Activated CD4-positive, alpha-beta T cell treated with anti-CD3 and anti-CD28 coated beads for 36 hours (primary cell): Measurements from ENCODE around the gene ATP10B. TPM values are rescaled to one million over a fixed set of nuclear protein-coding genes. Genes with fewer than 3 reads are reported as not detected.
"Not testable (repeated sequence)": the region's sequence is repeated elsewhere in the genome, so short reads cannot be mapped to it uniquely, and the experiment has no call there.

Experiments used
- ATAC-seq: fragments of 200-7000 bp; cut with Tn5 transposase; one replicate; pipeline ENCODE4 v1.10.0; 2021; ENCODE audit warnings: mild to moderate bottlenecking, moderate library complexity
- CTCF ChIA-PET: fragments of 350-600 bp; sonication (Branson Sonifier 250); formaldehyde crosslinking; loops from one replicate; lab custom pipeline; 2021; ENCODE audit warnings: antibody characterized with exemption; lab: Charles Lee
- POLR2A ChIA-PET: fragments of 350-600 bp; sonication (Branson Sonifier 250); formaldehyde crosslinking; loops from one replicate; lab custom pipeline; 2021; ENCODE audit warnings: antibody characterized with exemption, inconsistent platforms; lab: Charles Lee
- DNase-seq: peaks from one replicate; pipeline ENCODE4 v3.0.0-alpha.2; 2020
- H3K27ac Mint-ChIP-seq: one replicate; pipeline ENCODE4 v1.8.0; 2021; ENCODE audit warnings: mixed read lengths
- H3K27me3 Mint-ChIP-seq: one replicate; pipeline ENCODE4 v1.8.0; 2021; ENCODE audit warnings: mixed read lengths
- H3K36me3 Mint-ChIP-seq: one replicate; pipeline ENCODE4 v1.8.0; 2021; ENCODE audit warnings: low read depth, mixed read lengths
- H3K4me1 Mint-ChIP-seq: one replicate; pipeline ENCODE4 v1.8.0; 2021; ENCODE audit warnings: mixed read lengths
- H3K4me3 Mint-ChIP-seq: one replicate; pipeline ENCODE4 v1.8.0; 2021; ENCODE audit warnings: mild to moderate bottlenecking, moderate library complexity, mixed read lengths
- H3K9me3 Mint-ChIP-seq: one replicate; pipeline ENCODE4 v1.8.0; 2021; ENCODE audit warnings: low read depth, mixed read lengths
- intact Hi-C, 2 experiments: fragments of 100-400 bp; cut with DNase I in 1 of 2; cut with micrococcal nuclease in 1 of 2; formaldehyde crosslinking; loops; one replicate each; pipeline versions ENCODE4 v1.14.2 to v1.15.1; 2022 to 2024; cut with DNase I, micrococcal nuclease
- total RNA-seq, 2 experiments: library from RNA; stranded (reverse); gene quantifications; one replicate each; pipeline ENCODE4 v1.2.3, GENCODE V29; 2021

Gene ATP10B, protein sequence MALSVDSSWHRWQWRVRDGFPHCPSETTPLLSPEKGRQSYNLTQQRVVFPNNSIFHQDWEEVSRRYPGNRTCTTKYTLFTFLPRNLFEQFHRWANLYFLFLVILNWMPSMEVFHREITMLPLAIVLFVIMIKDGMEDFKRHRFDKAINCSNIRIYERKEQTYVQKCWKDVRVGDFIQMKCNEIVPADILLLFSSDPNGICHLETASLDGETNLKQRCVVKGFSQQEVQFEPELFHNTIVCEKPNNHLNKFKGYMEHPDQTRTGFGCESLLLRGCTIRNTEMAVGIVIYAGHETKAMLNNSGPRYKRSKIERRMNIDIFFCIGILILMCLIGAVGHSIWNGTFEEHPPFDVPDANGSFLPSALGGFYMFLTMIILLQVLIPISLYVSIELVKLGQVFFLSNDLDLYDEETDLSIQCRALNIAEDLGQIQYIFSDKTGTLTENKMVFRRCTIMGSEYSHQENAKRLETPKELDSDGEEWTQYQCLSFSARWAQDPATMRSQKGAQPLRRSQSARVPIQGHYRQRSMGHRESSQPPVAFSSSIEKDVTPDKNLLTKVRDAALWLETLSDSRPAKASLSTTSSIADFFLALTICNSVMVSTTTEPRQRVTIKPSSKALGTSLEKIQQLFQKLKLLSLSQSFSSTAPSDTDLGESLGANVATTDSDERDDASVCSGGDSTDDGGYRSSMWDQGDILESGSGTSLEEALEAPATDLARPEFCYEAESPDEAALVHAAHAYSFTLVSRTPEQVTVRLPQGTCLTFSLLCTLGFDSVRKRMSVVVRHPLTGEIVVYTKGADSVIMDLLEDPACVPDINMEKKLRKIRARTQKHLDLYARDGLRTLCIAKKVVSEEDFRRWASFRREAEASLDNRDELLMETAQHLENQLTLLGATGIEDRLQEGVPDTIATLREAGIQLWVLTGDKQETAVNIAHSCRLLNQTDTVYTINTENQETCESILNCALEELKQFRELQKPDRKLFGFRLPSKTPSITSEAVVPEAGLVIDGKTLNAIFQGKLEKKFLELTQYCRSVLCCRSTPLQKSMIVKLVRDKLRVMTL (N-terminal part only)
- not detected for total RNA-seq

- no peak within 1 kb of the TSS for H3K27ac Mint-ChIP-seq
Measured at GRCh38 chr5:160852049-160852448, at the start of gene ATP10B. Gene ATP10B (minus strand): TSS chr5:160852211. CDS start chr5:160688074, 164,137 bp downstream.

GRCh38 chr5:160901656-160902055, 49.6 kb upstream of the ATP10B start:
- CTCF ChIA-PET: no interaction called here
- no peak for ATAC-seq
- intact Hi-C loops: no loop called here
- no peak overlapping the region for H3K4me3 Mint-ChIP-seq
- peaks cover 3% of the 10 kb centered on the region for H3K27me3 Mint-ChIP-seq
- POLR2A ChIA-PET: no interaction called here
- no peaks in the 10 kb centered on the region for H3K36me3 Mint-ChIP-seq
- H3K4me1 Mint-ChIP-seq: no peaks in the 10 kb centered on the region
- H3K9me3 Mint-ChIP-seq: peaks cover 2% of the 10 kb centered on the region
- no peak for DNase-seq
- no peak overlapping the region for H3K27ac Mint-ChIP-seq

More at GRCh38 chr5:160852049-160852448, at the start of gene ATP10B:
- intact Hi-C loops: no loop called here
- Mint-ChIP-seq H3K4me3 (no peak within 1 kb of the TSS), H3K27me3 (peaks cover 3% of the 10 kb centered on the region), H3K9me3 (no peaks in the 10 kb centered on the region), H3K36me3 (no peaks in the 10 kb centered on the region), H3K4me1 (no peaks in the 10 kb centered on the region)
- ChIA-PET POLR2A (no interaction called here), CTCF (no interaction called here)
- ATAC-seq: no peak
- no peak for DNase-seq

DNA sequence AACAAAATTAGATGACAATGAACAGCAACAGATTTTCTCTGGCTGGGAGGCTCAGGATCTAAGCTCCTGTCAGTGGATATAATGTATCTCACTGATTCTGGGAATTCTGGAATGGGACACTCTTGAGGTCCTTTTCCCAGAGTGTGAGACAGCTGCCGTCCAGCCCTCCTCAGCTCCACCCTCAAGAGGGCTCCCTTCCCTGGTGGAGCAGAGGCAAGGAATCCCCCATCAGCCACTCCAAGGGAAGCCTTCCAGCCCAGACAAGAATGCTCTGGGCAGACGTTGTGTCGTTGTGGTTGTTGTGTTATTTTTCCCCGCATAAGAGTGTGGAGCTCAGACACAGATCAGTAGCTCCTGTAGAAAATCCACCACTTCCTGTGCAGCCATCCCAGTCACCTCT, 47.7 kb upstream of the ATP10B start:
- Mint-ChIP-seq H3K27me3 (no peaks in the 10 kb centered on the region), H3K27ac (no peak overlapping the region), H3K9me3 (peaks cover 2% of the 10 kb centered on the region), H3K4me1 (no peaks in the 10 kb centered on the region), H3K4me3 (no peak overlapping the region), H3K36me3 (no peaks in the 10 kb centered on the region)
- intact Hi-C loops: no loop called here
- ChIA-PET CTCF (no interaction called here), POLR2A (no interaction called here)
- ATAC-seq (no peak), DNase-seq (no peak)

DNA sequence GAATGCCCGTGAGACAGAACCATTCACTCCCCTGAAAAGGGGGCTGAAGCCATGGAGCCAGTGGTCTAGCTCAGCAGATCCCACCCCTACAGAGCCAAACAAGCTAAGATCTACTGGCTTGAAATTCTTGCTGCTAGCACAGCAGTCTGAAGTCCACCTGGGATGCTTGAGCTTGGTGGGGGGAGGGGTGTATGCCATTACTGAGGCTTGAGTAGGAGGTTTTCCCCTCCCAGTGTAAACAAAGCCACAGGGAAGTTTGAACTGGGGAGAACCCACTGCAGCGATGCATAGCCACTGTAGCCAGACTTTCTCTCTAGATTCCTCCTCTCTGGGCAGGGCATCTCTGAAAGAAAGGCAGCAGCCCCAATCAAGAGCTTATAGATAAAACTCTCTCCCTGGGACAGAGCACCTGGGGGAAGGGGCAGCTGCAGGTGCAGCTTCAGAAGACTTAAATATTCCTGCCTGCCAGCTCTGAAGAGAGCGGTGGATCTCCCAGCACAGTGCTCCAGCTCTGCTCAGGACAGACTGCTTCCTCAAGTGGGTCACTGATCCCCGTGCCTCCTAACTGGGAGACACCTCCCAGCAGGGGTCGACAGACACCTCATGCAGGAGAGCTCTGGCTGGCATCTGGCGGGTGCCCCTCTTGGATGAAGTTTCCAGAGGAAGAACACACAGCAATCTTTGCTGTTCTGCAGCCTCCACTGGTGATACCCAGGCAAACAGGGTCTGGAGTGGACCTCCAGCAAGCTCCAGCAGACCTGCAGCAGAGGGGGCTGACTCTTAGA, 41.4 kb upstream of the ATP10B start:
- H3K36me3 Mint-ChIP-seq, ATAC-seq, H3K9me3 Mint-ChIP-seq, H3K4me3 Mint-ChIP-seq, intact Hi-C loops, H3K27ac Mint-ChIP-seq, DNase-seq, POLR2A ChIA-PET, CTCF ChIA-PET, H3K4me1 Mint-ChIP-seq, H3K27me3 Mint-ChIP-seq: not testable (repeated sequence)

- no peaks in the 10 kb centered on the region for H3K4me1 Mint-ChIP-seq
- H3K36me3 Mint-ChIP-seq: no peaks in the 10 kb centered on the region
- ChIA-PET POLR2A (no interaction called here), CTCF (no interaction called here)
- ATAC-seq (no peak), DNase-seq (no peak)
- no peaks in the 10 kb centered on the region for H3K9me3 Mint-ChIP-seq
- H3K4me3 Mint-ChIP-seq: no peak overlapping the region
- peaks cover 5% of the 10 kb centered on the region for H3K27me3 Mint-ChIP-seq
- intact Hi-C loops: no loop called here
- no peak overlapping the region for H3K27ac Mint-ChIP-seq
Measured at GRCh38 chr5:160887780-160888179, 35.8 kb upstream of the ATP10B start.

DNA sequence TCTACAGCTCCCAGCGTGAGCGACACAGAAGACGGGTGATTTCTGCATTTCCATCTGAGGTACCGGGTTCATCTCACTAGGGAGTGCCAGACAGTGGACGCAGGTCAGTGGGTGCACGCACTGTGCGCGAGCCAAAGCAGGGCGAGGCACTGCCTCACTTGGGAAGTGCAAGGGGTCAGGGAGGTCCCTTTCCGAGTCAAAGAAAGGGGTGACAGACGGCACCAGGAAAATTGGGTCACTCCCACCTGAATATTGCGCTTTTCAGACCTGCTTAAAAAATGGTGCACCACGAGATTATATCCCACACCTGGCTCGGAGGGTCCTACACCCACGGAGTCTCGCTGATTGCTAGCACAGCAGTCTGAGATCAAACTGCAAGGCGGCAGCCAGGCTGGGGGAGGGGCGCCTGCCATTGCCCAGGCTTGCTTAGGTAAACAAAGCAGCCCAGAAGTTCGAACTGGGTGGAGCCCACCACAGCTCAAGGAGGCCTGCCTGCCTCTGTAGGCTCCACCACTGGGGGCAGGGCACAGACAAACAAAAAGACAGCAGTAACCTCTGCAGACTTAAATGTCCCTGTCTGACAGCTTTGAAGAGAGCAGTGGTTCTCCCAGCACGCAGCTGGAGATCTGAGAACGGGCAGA, 21.7 kb upstream of the ATP10B start:
- H3K4me1 Mint-ChIP-seq, H3K9me3 Mint-ChIP-seq, H3K4me3 Mint-ChIP-seq, CTCF ChIA-PET, DNase-seq, H3K36me3 Mint-ChIP-seq, ATAC-seq, intact Hi-C loops, POLR2A ChIA-PET, H3K27ac Mint-ChIP-seq: not testable (repeated sequence)
- peaks cover 11% of the 10 kb centered on the region for H3K27me3 Mint-ChIP-seq

DNA sequence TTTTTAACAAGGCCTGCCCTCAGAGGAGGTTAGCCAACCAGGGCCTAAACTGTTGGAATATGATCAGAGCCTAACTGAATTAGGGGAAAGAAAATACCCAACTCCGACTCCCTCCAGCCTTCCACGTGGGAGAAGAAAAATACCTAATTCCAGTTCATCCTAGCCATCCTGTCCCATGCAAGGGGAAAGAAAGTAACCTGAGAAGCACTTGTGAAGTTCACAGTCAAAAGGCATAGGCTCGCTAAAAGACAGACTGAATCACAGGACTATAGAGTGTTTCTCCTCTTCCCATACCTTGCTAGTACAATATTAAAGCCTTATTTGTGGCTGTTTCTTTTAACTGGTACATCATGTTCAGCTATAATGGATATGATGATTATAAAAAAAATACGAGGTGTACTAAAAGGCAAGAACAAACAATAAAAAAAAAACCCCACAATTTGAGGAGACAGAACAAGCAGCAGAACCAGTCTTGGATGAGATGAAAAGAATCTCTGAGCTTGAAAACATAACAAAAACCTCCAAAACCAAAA, 18.0 kb upstream of the ATP10B start:
- ATAC-seq (no peak), DNase-seq (no peak)
- intact Hi-C loops: no loop called here
- ChIA-PET CTCF (no interaction called here), POLR2A (no interaction called here)
- Mint-ChIP-seq H3K4me1 (no peaks in the 10 kb centered on the region), H3K27ac (no peak overlapping the region), H3K27me3 (peaks cover 11% of the 10 kb centered on the region), H3K36me3 (no peaks in the 10 kb centered on the region), H3K9me3 (no peaks in the 10 kb centered on the region), H3K4me3 (no peak overlapping the region)

GRCh38 chr5:160867976-160868375, 16.0 kb upstream of the ATP10B start:
- Mint-ChIP-seq H3K36me3 (no peaks in the 10 kb centered on the region), H3K4me1 (no peaks in the 10 kb centered on the region), H3K27me3 (peaks cover 14% of the 10 kb centered on the region), H3K27ac (no peak overlapping the region), H3K9me3 (peaks cover 2% of the 10 kb centered on the region), H3K4me3 (no peak overlapping the region)
- POLR2A ChIA-PET: no interaction called here
- no peak for DNase-seq
- intact Hi-C loops: no loop called here
- ATAC-seq: no peak
- CTCF ChIA-PET: no interaction called here

- intact Hi-C loops: no loop called here
- Mint-ChIP-seq H3K27me3 (peaks cover 3% of the 10 kb centered on the region), H3K4me3 (no peak overlapping the region), H3K27ac (no peak overlapping the region), H3K4me1 (no peaks in the 10 kb centered on the region), H3K36me3 (no peaks in the 10 kb centered on the region), H3K9me3 (no peaks in the 10 kb centered on the region)
- DNase-seq (no peak), ATAC-seq (no peak)
- ChIA-PET CTCF (interaction anchor here (1.1 kb wide), 1 partner anchor 413 kb away, joined by 4 read pairs; no protein-coding TSS in a partner anchor), POLR2A (no interaction called here)
Measured at GRCh38 chr5:160851451-160851850, 560 bp downstream of the ATP10B start.

GRCh38 chr5:160850421-160850820, 1.6 kb downstream of the ATP10B start:
- Mint-ChIP-seq H3K27me3 (peaks cover 3% of the 10 kb centered on the region), H3K9me3 (no peaks in the 10 kb centered on the region), H3K36me3 (no peaks in the 10 kb centered on the region), H3K4me1 (no peaks in the 10 kb centered on the region), H3K4me3 (no peak overlapping the region), H3K27ac (no peak overlapping the region)
- ATAC-seq: no peak
- no peak for DNase-seq
- intact Hi-C loops: no loop called here
- POLR2A ChIA-PET: interaction anchor here (0.7 kb wide), 1 partner anchor 365 kb away, joined by 3 read pairs; no protein-coding TSS in a partner anchor
- CTCF ChIA-PET: interaction anchor here (1.1 kb wide), 1 partner anchor 412 kb away, joined by 4 read pairs; no protein-coding TSS in a partner anchor
